ENCODE data around the gene ZNF277. TPM values are rescaled to one million over a fixed set of nuclear protein-coding genes. Genes with fewer than 3 reads are reported as not detected.

Gene ZNF277
- total and polyA plus RNA-seq, 4 donors, result 11.9 to 47.6 (median 24.9) TPM

DNA sequence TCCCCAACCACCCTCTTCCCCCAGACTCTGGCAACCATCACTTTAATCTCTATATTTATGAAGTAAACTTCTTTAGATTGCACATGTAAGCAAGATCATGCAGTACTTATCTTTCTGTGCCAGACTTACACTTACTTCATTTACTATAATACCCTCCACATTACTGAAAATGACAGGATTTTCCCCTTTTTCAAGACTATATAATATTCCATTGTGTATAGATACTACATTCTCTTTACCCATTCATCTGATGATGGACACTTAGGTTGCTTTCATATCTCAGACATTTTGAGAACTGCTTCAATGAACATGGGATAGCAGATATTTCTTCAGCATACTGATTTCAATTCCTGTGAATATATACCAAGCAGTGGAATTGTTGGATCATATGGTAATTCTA, 4.7 kb upstream of the ZNF277 start:
- DNase-seq (no peak), ATAC-seq (ENCODE audit: insufficient read depth, low FRiP score) (no peak)
- no peak overlapping the region for H3K27ac ChIP-seq (ENCODE audit: low read depth in 1 of 2, low read length in 1 of 2)
- no peak overlapping the region for H3K9ac ChIP-seq (ENCODE audit: insufficient read depth in 1 of 2, low read length in 2 of 2)
- H3K4me3 ChIP-seq, result no peak overlapping the region
- peaks cover 0 to 17% (median 7%) of the 10 kb centered on the region in 5 donors for H3K4me1 ChIP-seq (ENCODE audit: control insufficient read depth in 5 of 5, insufficient read depth in 5 of 5, low read length in 5 of 5)
- no peaks in the 10 kb centered on the region for H3K36me3 ChIP-seq (ENCODE audit: control insufficient read depth in 4 of 4, insufficient read depth in 4 of 4, low read length in 4 of 4)
- no peaks in the 10 kb centered on the region for H3K27me3 ChIP-seq (ENCODE audit: control insufficient read depth in 3 of 3, insufficient read depth in 3 of 3, low read length in 2 of 3)
- no peaks in the 10 kb centered on the region for H3K9me3 ChIP-seq (ENCODE audit: control insufficient read depth in 4 of 4, insufficient read depth in 3 of 4, low read length in 3 of 4)
- TF ChIP-seq, protein P1, sequence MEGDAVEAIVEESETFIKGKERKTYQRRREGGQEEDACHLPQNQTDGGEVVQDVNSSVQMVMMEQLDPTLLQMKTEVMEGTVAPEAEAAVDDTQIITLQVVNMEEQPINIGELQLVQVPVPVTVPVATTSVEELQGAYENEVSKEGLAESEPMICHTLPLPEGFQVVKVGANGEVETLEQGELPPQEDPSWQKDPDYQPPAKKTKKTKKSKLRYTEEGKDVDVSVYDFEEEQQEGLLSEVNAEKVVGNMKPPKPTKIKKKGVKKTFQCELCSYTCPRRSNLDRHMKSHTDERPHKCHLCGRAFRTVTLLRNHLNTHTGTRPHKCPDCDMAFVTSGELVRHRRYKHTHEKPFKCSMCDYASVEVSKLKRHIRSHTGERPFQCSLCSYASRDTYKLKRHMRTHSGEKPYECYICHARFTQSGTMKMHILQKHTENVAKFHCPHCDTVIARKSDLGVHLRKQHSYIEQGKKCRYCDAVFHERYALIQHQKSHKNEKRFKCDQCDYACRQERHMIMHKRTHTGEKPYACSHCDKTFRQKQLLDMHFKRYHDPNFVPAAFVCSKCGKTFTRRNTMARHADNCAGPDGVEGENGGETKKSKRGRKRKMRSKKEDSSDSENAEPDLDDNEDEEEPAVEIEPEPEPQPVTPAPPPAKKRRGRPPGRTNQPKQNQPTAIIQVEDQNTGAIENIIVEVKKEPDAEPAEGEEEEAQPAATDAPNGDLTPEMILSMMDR (IDR thresholded peaks at IDR 0.05; ENCODE audit: control extremely low read depth, extremely low read depth), result no peak

DNA sequence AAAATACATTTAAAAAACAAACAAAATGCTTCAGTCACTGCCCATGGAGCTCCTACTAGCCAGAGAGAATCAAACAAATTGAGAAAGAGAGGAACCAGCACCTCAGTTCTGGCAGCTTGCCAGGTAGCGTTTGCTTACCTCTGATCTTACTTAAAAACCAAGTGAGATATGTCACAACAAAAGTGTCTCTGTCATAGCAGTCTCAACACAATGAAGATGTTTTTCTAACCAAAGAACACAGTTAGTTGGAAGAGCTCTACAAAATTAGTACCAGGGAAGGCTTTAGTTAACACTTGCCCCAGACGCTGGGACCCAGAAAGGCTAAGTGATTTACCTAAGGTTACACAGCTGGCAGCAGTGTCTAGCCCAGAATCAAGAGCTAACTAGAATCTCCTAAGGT, 3.7 kb upstream of the ZNF277 start:
- Histone ChIP-seq H3K4me3 (no peak overlapping the region), H3K9me3 (ENCODE audit: control insufficient read depth in 4 of 4, insufficient read depth in 3 of 4, low read length in 3 of 4) (no peaks in the 10 kb centered on the region), H3K27me3 (ENCODE audit: control insufficient read depth in 3 of 3, insufficient read depth in 3 of 3, low read length in 2 of 3) (no peaks in the 10 kb centered on the region), H3K4me1 (ENCODE audit: control insufficient read depth in 5 of 5, insufficient read depth in 5 of 5, low read length in 5 of 5) (peaks cover 0 to 20% (median 7%) of the 10 kb centered on the region in 5 donors), H3K27ac (ENCODE audit: low read depth in 1 of 2, low read length in 1 of 2) (peak overlapping the region in 1 of 2 donors; percentile 69), H3K9ac (ENCODE audit: insufficient read depth in 1 of 2, low read length in 2 of 2) (no peak overlapping the region), H3K36me3 (ENCODE audit: control insufficient read depth in 4 of 4, insufficient read depth in 4 of 4, low read length in 4 of 4) (no peaks in the 10 kb centered on the region)
- 24 to 28% methylated on average over 2 of the region's 2 CpGs for WGBS, 2 donors
- TF ChIP-seq, protein P1 (IDR thresholded peaks at IDR 0.05; ENCODE audit: control extremely low read depth, extremely low read depth), result no peak
- ATAC-seq (ENCODE audit: insufficient read depth, low FRiP score) (no peak), DNase-seq (no peak)

DNA sequence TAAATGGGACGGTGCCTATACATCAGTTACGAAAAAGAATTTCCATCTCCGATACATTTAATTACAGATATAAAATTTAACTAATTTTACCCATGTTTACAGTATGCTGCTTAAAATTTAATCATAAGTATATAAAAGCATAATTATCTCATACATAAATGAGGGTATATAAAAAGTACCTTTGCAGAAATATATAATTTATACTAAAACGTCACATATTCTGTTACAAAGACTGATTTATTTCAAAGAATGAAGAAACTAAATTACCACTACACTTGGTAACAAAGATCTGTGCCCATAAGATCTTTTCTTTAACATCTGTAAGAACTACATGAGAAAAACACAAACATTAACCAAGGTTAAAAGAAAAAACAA, 3.1 kb upstream of the ZNF277 start:
- no peak overlapping the region for H3K27ac ChIP-seq (ENCODE audit: low read depth in 1 of 2, low read length in 1 of 2)
- H3K4me1 ChIP-seq (ENCODE audit: control insufficient read depth in 5 of 5, insufficient read depth in 5 of 5, low read length in 5 of 5), result peaks cover 0 to 20% (median 7%) of the 10 kb centered on the region in 5 donors
- H3K27me3 ChIP-seq (ENCODE audit: control insufficient read depth in 3 of 3, insufficient read depth in 3 of 3, low read length in 2 of 3), result no peaks in the 10 kb centered on the region
- TF ChIP-seq, protein P1 (IDR thresholded peaks at IDR 0.05; ENCODE audit: control extremely low read depth, extremely low read depth), result no peak
- no peak overlapping the region for H3K4me3 ChIP-seq
- no peak for ATAC-seq (ENCODE audit: insufficient read depth, low FRiP score)
- H3K9me3 ChIP-seq (ENCODE audit: control insufficient read depth in 4 of 4, insufficient read depth in 3 of 4, low read length in 3 of 4), result no peaks in the 10 kb centered on the region
- DNase-seq, result no peak
- no peaks in the 10 kb centered on the region for H3K36me3 ChIP-seq (ENCODE audit: control insufficient read depth in 4 of 4, insufficient read depth in 4 of 4, low read length in 4 of 4)
- peak overlapping the region in 1 of 2 donors; percentile 8 for H3K9ac ChIP-seq (ENCODE audit: insufficient read depth in 1 of 2, low read length in 2 of 2)
- 65 to 79% methylated on average over 4 of the region's 4 CpGs for WGBS, 2 donors

Measured in lung (tissue), 12 donors.